A673 (cell line): ENCODE data around the gene ADNP.

Experiments used
- EZH2 ChIP-seq: fragments of 200-600 bp; sonication (generic); IDR thresholded peaks from 2 replicates; pipeline ENCODE4 v1.6.1; 2017; ENCODE audit warnings: borderline replicate concordance, low read depth, mild to moderate bottlenecking, mixed read lengths, antibody characterized with exemption, low read length; ENCODE audit not compliant: poor library complexity, severe bottlenecking
- TF ChIP-seq, protein P1 (sequence below): fragments of 300-800, 200-600 bp; sonication (generic); conservative IDR thresholded peaks from 2 replicates; pipeline ENCODE4 v1.5.1; 2017; ENCODE audit warnings: low read depth, mild to moderate bottlenecking, antibody characterized with exemption, low read length, moderate library complexity, mixed read lengths

DNA sequence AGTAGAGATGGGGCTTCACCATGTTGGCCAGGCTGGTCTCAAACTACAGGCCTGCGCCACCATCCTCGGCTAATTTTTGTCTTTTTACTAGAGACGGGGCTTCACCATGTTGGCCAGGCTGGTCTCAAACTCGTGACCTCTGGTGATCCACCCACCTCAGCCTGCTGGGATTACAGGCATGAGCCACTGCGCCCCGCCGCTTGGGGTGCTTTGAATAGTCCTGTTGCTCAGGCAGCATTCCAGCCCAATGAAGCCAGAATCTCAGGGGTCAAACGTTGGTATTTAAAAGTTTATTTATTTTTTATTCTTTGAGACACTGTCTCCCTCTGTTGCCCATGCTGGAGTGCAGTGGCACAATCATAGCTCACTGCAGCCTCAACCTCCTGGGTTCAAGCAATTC is 38.7 kb upstream of the ADNP start:
- TF ChIP-seq EZH2 = no peak
- TF ChIP-seq, protein P1, sequence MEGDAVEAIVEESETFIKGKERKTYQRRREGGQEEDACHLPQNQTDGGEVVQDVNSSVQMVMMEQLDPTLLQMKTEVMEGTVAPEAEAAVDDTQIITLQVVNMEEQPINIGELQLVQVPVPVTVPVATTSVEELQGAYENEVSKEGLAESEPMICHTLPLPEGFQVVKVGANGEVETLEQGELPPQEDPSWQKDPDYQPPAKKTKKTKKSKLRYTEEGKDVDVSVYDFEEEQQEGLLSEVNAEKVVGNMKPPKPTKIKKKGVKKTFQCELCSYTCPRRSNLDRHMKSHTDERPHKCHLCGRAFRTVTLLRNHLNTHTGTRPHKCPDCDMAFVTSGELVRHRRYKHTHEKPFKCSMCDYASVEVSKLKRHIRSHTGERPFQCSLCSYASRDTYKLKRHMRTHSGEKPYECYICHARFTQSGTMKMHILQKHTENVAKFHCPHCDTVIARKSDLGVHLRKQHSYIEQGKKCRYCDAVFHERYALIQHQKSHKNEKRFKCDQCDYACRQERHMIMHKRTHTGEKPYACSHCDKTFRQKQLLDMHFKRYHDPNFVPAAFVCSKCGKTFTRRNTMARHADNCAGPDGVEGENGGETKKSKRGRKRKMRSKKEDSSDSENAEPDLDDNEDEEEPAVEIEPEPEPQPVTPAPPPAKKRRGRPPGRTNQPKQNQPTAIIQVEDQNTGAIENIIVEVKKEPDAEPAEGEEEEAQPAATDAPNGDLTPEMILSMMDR = no peak
